Measurements from ENCODE around the gene ATP6AP2.

DNA sequence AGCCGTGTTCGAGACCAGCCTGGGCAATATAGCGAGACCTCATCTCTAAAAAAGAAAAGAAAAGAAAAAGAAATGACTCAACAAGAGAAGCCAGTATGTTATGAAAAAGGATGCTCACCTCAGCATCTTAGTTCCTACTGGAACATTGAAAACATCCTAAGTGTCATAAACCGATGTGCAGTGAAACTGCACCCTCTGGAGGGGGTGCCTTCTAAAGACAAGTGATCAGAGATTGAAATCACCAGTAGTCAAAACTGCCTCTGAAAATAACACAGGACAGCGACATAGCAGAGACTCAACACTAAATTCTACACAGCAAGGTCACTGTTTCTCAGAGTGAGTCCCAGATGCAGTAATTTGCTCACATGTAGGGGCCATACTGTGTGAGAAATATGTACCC, 28.0 kb upstream of the ATP6AP2 start:
- TF ChIP-seq CTCF (IDR thresholded peaks at IDR 0.05; ENCODE audit: poor library complexity) = peak; percentile 34
- TF ChIP-seq EZH2 (IDR thresholded peaks at IDR 0.05; ENCODE audit: borderline replicate concordance) = no peak
- no peak for TF ChIP-seq EZH2phosphoT487 (IDR thresholded peaks at IDR 0.05; ENCODE audit: low read depth, severe bottlenecking, unreplicated experiment)
